H1 (cell line): Measurements from ENCODE around the gene ATXN7. TPM values are rescaled to one million over a fixed set of nuclear protein-coding genes. Genes with fewer than 3 reads are reported as not detected.

ENCODE experiments used
- ASH2L ChIP-seq: fragments of 200-600, 300-600 bp; sonication (generic); IDR thresholded peaks from one replicate; pipeline ENCODE4 v1.7.1; 2017; ENCODE audit warnings: low read length
- BACH1 ChIP-seq: IDR thresholded peaks from 2 replicates; pipeline ENCODE4 v1.6.1; 2012; ENCODE audit warnings: low read length, improper control_type of control experiment
- BCL11A ChIP-seq, 2 experiments: IDR thresholded peaks; one replicate each; pipeline ENCODE4 v1.6.1; 2011; ENCODE audit warnings: low read depth in 2 of 2, low read length in 2 of 2, mild to moderate bottlenecking in 2 of 2
- BRCA1 ChIP-seq: IDR thresholded peaks from 2 replicates; pipeline ENCODE4 v1.6.1; 2012; ENCODE audit warnings: low read depth, low read length, improper control_type of control experiment
- CBX8 ChIP-seq: fragments of 300-800, 300-1000 bp; sonication (generic); IDR thresholded peaks from 2 replicates; pipeline ENCODE4 v1.7.1; 2016; ENCODE audit warnings: low read depth, low read length, borderline replicate concordance
- CEBPB ChIP-seq: IDR thresholded peaks from 2 replicates; pipeline ENCODE4 v1.6.1; 2012; ENCODE audit warnings: low read depth, low read length
- CHD2 ChIP-seq: IDR thresholded peaks from 2 replicates; pipeline ENCODE4 v1.6.1; 2012; ENCODE audit warnings: low read length, improper control_type of control experiment
- CTBP2 ChIP-seq: IDR thresholded peaks from 2 replicates; pipeline ENCODE4 v1.7.0; 2011; ENCODE audit warnings: borderline replicate concordance, mild to moderate bottlenecking, moderate library complexity, mixed read lengths, low read length; ENCODE audit not compliant: insufficient read depth, insufficient read length
- E2F6 ChIP-seq: IDR thresholded peaks from 2 replicates; pipeline ENCODE4 v1.6.1; 2012; ENCODE audit warnings: inconsistent platforms
- FOSL1 ChIP-seq: IDR thresholded peaks from 2 replicates; pipeline ENCODE4 v1.6.1; 2011; ENCODE audit warnings: mild to moderate bottlenecking, low read depth, low read length, moderate library complexity; ENCODE audit not compliant: insufficient read depth
- GABPA ChIP-seq: IDR thresholded peaks from 2 replicates; pipeline ENCODE4 v1.6.1; 2011; ENCODE audit warnings: mild to moderate bottlenecking, low read length, moderate library complexity, borderline replicate concordance; ENCODE audit not compliant: insufficient read depth
- GTF2F1 ChIP-seq: IDR thresholded peaks from 2 replicates; pipeline ENCODE4 v1.6.1; 2012; ENCODE audit warnings: low read depth, low read length, improper control_type of control experiment, borderline replicate concordance
- HDAC6 ChIP-seq: IDR thresholded peaks from one replicate; pipeline ENCODE4 v1.7.1; 2012; ENCODE audit warnings: low read depth, mild to moderate bottlenecking, inconsistent platforms, low read length, moderate library complexity
- JUN ChIP-seq: IDR thresholded peaks from 2 replicates; pipeline ENCODE4 v1.6.1; 2011; ENCODE audit warnings: low read depth, mild to moderate bottlenecking, improper control_type of control experiment, low read length
- KDM1A ChIP-seq: fragments of 200-600, 300-600 bp; sonication (generic); IDR thresholded peaks from 2 replicates; pipeline ENCODE4 v1.7.1; 2016; ENCODE audit warnings: mild to moderate bottlenecking, low read length, borderline replicate concordance
- POLR2A ChIP-seq, 2 experiments: IDR thresholded peaks; 1 replicate in 1 of 2; 2 replicates in 1 of 2; pipeline ENCODE4 v1.6.1; 2011; ENCODE audit warnings: low read depth in 2 of 2, low read length in 2 of 2, mild to moderate bottlenecking in 2 of 2; ENCODE audit errors: control extremely low read depth in 1 of 2
- RAD21 ChIP-seq, 2 experiments: IDR thresholded peaks in 1 of 2; conservative IDR thresholded peaks in 1 of 2; 2 replicates each; pipeline ENCODE4 v1.6.1; 2011; ENCODE audit warnings: low read depth in 2 of 2, low read length in 2 of 2, improper control_type of control experiment in 1 of 2, inconsistent platforms in 1 of 2, mild to moderate bottlenecking in 1 of 2, moderate library complexity in 1 of 2
- SAP30 ChIP-seq: fragments of 300-600 bp; sonication (generic); IDR thresholded peaks from 2 replicates; pipeline ENCODE4 v1.7.1; 2012; ENCODE audit warnings: low read length, moderate library complexity, mild to moderate bottlenecking, inconsistent platforms; ENCODE audit not compliant: insufficient read depth, insufficient replicate concordance
- SIN3A ChIP-seq, 2 experiments: IDR thresholded peaks in 1 of 2; conservative IDR thresholded peaks in 1 of 2; 2 replicates each; pipeline ENCODE4 v1.6.1; 2011 to 2012; ENCODE audit warnings: low read length in 2 of 2, improper control_type of control experiment in 1 of 2, low read depth in 1 of 2, mild to moderate bottlenecking in 1 of 2
- TAF1 ChIP-seq: IDR thresholded peaks from 2 replicates; pipeline ENCODE4 v1.6.1; 2011; ENCODE audit warnings: mild to moderate bottlenecking, low read depth, low read length
- USF2 ChIP-seq: IDR thresholded peaks from 2 replicates; pipeline ENCODE4 v1.6.1; 2011; ENCODE audit warnings: low read length, improper control_type of control experiment
- YY1 ChIP-seq: IDR thresholded peaks from 2 replicates; pipeline ENCODE4 v1.6.1; 2011; ENCODE audit warnings: low read depth, mild to moderate bottlenecking, low read length
- polyA plus RNA-seq, 7 experiments: library from polyadenylated mRNA; depleted of rRNA in 3 of 7; stranded (reverse) in 5 of 7; unstranded in 2 of 7; fragments of >200 nt in 5 of 7; fragments of 200-250 nt in 2 of 7; gene quantifications; 1 replicate in 5 of 7; 2 replicates in 1 of 7; 4 replicates in 1 of 7; pipeline versions ENCODE4 v1.2.1 to v1.2.3, GENCODE V29; 2011 to 2013; ENCODE audit warnings: missing spikeins in 2 of 7, mixed read lengths in 2 of 7
- total RNA-seq: library from RNA; stranded (reverse); fragmentation: NEBNext Ultra II Directional; extraction: Animal tissue kit (Norgen Biotek cat#: 25700); gene quantifications from 2 replicates; pipeline ENCODE4 v1.2.1, GENCODE V29; 2021

ATXN7 gene
- total and polyA plus RNA-seq, 2 of the 8 experiments (the other 6 are each of a cell fraction or from before 2014, with no cell fraction given), result 15.5 to 16.8 TPM

- no peak for TF ChIP-seq HDAC6
- peak; percentile 89 for TF ChIP-seq BACH1
- TF ChIP-seq CEBPB, result 0 out of 2 replicates have a peak, but pooled peaks have one; percentile 18
- no peak for TF ChIP-seq FOSL1
- no peak for TF ChIP-seq CHD2
- peak; percentile 46 to 63 for TF ChIP-seq RAD21 (IDR thresholded peaks at IDR 0.05 in 1 of 2, conservative IDR thresholded peaks at IDR 0.05 in 1 of 2; ENCODE audit: low read depth in 2 of 2, low read length in 2 of 2)
- no peak for TF ChIP-seq E2F6
- peak; percentile 64; the same call in 1 of the 2 replicates for TF ChIP-seq GTF2F1
- TF ChIP-seq CBX8, result no peak
- TF ChIP-seq SIN3A (conservative IDR thresholded peaks at IDR 0.05 in 1 of 2, IDR thresholded peaks at IDR 0.05 in 1 of 2; ENCODE audit: low read depth in 1 of 2, low read length in 2 of 2), result peak in 1 of 2 experiments; percentile 91; a peak in 2 of 4 replicates
- peak in 1 of 2 experiments; percentile 80; a peak in 2 of 3 replicates for TF ChIP-seq POLR2A (IDR thresholded peaks at IDR 0.05; ENCODE audit: control extremely low read depth in 1 of 2, low read depth in 2 of 2, low read length in 2 of 2)
- TF ChIP-seq BCL11A (IDR thresholded peaks at IDR 0.05; ENCODE audit: low read depth in 2 of 2, low read length in 2 of 2), result no peak
- TF ChIP-seq SAP30, result no peak
- peak; percentile 21; the same call in 1 of the 2 replicates for TF ChIP-seq KDM1A
- peak; percentile 71; the same call in 1 of the 2 replicates for TF ChIP-seq TAF1
- TF ChIP-seq CTBP2, result no peak
- no peak; the same call in 1 of the 2 replicates for TF ChIP-seq YY1
- peak; percentile 50; the same call in 1 of the 2 replicates for TF ChIP-seq USF2
- peak; percentile 99 for TF ChIP-seq ASH2L
- TF ChIP-seq BRCA1, result no peak
- peak; percentile 94 for TF ChIP-seq GABPA
- no peak for TF ChIP-seq JUN
Observed at GRCh38 chr3:64023187-64023860, 159.7 kb downstream of the ATXN7 start, which contains the start of gene PSMD6 (continued).
